GM18502 (cell line): ENCODE data around the gene PLAC1.

Experiments
- ATAC-seq: cut with Tn5 transposase; IDR thresholded peaks from one replicate; pipeline ENCODE4 v1.9.1; 2021; ENCODE audit warnings: mild to moderate bottlenecking; ENCODE audit not compliant: unreplicated experiment, poor library complexity

Gene PLAC1

DNA sequence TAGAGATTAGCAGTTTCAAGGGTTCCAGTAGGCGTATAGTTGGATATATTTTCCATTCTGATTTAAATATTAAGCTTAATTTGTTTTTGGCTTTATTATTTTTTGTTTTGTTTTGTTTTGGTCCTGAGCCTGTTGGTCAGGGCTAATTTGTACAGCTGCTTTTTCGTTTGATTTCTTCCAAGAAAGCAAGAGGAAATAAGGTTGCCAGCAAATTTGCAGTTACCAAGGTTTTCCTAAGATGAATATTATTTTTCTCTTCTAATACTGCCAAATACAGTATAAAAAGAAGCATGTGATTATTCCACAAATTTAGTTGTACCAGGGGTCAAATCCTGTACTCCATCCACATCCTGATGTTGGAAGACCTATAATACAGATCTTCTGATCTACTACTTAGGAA, 24.9 kb downstream of the PLAC1 start:
- ATAC-seq: no peak

DNA sequence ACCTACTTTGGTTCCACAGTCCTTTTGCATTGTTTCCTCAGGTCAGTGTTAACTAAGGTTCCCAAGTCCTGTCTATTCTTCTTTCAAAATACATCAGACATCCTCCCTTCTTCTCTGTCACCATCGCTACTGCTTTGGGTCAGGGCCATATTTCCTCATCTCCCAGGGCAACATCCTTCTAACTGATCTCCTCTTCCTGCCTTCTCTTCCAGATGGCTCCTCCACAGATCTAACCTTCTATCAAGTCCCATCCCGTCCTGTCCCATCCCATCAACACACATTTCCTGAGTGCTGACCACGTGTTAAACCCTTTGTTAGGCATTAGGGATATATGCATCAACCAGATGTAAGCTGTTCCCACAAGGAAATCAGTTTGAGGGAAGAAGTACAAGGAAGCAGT, 25.9 kb downstream of the PLAC1 start:
- ATAC-seq: no peak

DNA sequence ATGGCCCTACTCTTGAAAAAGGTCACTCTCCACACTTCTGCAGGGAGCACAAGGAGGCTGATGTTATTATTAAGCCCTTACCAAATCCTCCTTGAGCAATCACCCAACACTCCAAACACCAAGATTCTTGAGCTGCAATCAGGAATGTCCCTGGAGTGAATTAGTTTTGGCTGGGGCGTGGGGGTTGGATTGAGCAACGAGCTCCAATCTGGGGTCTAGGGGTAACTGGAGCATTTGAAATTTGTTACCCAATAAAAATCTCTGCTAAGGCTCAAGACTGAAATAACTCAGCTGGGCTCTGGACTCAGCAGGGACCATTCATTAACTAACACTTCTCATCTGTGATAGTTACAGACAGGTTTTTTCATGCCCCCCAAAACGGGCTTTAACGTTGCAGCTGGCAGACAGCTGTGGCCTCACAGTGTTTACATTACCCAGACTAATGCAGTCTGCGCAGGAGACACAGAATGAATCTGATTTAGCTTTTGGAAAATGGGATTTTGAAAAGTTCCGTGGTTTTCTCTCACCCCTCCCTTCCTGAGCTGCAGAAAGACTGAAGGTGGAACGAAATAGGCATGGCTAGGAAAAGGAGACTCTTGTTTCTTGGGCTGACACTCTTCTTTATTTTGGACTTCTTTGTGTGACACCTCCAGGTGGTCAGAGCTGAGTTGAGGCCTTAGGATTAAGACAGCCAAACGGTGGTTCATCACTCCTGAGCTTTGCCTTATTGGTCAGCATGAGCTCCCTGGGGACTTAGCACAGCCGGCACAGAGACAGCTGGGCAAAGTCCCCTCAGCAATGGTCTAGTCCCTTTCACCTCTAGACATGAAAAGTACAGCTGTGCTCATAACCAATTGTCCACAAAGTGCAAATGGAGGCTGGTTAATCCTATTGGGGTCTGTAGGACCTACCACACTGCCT, 26.6 kb downstream of the PLAC1 start:
- ATAC-seq: no peak

DNA sequence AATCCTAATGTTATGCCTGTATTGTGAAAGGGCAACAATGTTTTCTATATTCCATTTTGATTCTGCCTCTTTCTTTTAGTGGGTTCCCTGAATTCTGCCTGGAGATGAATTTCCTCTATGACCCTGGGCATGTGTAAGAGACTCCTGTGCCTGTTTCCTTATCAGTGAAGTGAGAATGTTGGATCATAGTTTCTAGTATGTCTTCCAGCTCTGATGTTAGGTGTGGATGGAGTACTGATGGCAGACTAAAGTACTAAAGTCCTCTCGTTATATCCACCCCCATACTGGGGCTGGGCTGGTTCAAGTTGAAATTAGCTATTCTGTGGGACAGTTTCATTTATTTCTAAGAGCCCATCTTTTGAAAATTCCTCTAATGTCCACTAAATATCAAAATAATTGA, 29.6 kb downstream of the PLAC1 start:
- no peak for ATAC-seq

DNA sequence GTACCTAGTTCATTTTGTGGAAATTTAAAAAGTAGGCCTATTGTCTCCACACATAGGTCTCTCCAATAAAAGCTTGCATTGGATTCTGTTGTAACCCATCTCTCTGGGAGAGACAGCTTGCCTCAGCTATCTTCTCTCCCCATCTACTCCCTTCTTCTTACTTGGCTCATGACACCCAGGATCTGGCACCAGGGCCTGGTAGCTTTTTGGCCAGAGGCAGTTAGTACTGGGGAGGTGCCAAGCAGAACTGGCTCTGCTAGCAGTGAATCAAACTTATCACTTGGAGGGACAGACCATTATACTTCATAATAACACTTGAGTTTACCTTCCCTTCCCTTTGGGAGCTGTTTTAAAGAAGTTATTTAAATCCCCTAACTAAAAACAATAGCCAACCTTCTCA, 31.8 kb downstream of the PLAC1 start:
- ATAC-seq: no peak

DNA sequence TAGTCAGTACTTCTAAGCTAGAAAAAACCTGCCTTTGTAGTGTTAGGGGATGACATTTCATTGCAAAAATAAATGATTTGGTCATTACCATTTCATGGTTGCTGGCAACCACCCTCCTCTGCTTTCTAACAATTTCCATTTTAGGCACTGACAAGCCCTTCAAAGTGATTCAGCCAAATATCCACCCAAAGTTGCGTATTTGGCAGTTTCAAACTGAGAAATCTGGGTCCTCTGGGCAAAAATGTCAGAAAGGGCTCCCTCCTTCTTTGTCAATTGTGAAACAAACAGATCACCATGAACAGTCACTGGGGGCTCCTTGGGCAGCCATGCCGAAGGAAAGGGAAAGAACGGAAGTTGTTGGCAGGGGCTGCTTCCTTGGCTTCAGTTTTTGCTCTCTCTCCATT, 33.0 kb downstream of the PLAC1 start:
- ATAC-seq: no peak

DNA sequence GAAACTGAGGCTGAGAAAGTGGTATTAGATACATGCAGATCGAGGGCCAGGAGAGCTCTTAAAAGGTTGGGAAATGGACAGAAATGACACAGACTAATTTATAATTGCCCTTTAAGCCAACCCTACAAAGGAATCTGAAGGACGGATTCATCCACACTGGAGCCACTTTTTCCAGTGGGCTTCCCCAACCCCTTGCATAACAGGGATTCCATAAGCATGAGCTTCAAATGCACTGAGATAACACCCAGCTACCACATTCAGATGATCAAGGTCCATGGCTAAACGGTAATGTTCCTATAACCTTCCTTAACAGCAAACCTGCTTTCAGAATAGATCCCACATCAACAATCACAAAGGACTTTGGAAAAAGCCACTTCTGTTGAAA, 34.2 kb downstream of the PLAC1 start:
- no peak for ATAC-seq

DNA sequence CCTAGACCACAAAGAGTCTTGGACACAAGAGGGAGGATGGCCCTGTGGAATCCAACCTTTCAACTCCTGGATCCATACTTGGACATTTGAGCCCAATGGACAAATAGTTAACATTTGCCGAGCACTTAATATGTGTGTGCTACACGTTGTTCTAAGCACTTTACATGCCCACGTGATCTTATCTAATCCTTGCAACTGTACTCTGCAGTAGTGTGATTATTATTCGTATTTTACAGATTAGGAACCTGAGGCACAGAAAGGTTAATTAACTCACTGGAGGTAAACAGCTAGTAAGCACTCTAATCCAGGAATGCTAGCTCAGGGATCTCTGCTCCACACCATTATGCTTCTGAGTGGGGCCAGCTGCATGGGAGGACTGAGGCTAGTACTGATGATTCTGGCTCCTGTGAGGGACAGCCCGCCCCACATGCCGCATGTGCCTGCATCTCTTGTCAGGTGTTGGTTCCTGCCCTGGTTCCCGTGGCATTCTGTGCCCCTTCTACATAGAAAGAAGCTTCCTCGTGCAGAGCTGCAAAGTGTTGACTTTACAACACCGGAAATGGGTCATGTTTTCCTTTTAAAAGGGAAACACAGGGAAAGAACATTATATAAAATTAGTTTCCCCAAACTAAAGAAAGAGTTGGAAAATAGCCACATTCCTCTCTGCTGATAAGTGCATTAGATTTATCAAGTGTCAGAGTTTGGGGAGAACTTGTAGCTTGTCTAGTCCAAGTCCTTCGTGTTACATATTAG, 34.8 kb downstream of the PLAC1 start:
- no peak for ATAC-seq

DNA sequence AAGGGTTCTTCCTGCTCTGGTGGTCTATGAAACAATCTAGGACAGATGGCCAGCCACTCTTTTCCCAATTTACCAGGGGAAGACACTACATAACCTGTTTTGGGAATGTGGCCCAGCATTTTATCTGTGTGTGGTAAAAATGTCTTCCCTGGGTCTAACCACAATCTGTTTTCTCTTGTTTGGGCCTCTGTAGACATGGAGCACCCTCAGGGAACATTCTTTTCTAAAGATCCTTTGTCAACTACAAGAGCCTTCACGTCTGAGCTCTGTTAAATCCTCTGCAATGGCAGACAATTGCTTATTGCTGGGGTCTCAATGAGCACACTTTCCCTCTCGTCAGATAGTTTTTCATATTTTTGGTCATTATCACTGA, 35.5 kb downstream of the PLAC1 start:
- no peak for ATAC-seq

DNA sequence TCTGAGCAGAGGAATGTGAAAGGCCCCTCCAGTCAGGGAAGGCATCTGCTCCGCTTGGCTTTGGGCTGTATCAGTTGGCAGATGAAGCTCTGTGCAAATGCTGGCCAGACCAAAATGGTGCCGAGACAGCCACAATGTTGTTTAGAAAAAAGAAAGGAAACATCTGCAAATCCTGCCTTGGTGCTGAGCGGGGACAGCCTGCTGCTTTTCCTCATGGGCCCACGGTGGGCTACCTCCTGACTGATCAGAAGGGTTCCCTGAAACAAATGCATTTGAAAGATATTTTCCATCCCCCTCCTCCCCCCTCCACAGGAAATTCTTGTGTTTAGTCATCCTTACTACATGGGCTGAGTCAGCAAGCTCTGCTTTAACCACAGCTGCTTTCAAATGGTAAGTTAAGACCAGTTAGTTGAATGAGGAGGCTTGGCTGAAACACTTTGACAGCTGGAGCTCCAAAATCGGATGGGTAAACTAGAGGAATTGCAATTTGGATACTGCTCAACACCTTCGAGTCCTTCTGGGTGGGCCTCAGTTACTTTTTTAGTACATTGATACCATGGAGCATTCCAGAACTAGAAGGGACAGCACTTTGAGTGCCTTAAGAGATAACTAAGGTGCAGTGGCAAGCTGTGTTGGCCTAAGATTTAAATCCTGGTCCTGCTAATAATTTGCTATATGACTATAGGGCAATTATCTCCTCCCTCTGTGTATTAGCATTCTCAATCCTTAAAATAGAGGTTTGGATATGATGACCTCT, 36.0 kb downstream of the PLAC1 start:
- ATAC-seq: peak; percentile 90

DNA sequence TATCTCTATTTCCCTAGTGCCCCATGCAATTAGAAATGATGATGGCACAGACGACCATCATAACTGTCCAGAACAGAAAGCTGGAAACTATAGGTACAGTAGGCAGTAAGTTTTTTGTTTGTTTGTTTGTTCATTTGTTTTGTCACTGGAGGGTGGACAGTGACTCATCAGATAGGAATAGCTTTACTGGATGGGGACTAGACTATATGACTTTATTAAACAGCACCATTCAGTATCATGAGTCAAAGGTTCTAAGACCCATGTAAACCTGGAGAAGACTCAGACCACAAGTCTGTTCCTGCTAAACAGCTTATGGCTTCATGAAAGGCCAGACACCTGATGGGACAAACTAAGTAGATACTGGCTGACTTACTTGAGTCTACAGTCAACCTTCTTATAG, 38.4 kb downstream of the PLAC1 start:
- ATAC-seq: no peak

DNA sequence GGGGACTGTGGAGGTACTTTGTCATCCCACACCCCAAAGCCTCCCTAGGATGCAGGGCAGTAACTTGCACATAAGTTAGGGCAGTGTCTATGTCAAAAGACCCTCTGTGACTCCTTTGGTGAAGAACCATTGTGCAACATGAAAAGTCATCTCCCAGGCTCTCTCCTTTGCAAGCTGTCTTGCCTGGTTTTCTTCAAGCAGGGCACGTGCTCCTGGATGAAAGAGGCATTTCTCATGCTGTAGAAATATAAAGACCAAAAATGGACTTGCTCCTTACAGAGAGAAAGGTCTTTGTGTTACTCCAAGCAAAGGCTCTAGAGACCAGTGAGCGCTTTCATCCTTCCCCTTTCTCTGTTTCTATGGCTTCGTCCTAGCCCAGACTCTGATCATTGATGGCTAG, 44.9 kb downstream of the PLAC1 start:
- no peak for ATAC-seq

DNA sequence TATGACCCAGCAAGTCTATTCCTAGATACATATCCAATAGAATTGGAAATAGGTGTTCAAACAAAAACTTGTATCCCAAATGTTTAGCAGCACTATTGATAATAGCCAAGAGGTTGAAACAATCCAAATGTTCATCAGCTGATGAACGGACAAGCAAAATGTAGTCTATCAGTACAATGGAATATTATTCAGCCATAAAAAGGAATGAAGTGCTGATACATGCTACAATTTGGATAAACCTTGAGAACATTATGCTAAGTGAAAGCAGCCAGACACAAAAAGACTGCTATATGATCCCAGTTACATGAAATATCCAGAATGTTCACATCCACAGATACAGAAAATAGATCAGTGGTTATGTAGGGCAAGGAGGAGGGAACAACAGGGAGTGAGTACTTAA, 50.1 kb downstream of the PLAC1 start:
- no peak for ATAC-seq

DNA sequence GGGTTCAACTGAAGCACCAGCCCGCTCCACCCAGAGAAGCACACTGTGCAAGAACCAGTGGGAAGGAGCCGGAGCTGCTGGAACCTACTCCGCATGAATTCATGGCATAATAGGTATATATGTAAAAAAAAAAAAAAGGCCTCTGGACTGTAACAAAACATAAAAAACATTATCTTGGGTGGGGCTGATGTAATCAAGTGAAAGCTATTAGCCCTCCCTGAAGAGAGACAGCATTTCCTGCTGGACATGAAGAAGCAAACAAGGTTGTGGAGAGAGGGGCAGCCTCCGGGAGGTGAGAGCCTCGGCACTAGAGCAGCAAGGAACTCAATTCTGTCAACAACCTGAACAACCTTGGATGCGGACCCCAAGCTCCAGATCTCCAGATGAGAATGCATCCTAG, 50.7 kb downstream of the PLAC1 start:
- no peak for ATAC-seq

DNA sequence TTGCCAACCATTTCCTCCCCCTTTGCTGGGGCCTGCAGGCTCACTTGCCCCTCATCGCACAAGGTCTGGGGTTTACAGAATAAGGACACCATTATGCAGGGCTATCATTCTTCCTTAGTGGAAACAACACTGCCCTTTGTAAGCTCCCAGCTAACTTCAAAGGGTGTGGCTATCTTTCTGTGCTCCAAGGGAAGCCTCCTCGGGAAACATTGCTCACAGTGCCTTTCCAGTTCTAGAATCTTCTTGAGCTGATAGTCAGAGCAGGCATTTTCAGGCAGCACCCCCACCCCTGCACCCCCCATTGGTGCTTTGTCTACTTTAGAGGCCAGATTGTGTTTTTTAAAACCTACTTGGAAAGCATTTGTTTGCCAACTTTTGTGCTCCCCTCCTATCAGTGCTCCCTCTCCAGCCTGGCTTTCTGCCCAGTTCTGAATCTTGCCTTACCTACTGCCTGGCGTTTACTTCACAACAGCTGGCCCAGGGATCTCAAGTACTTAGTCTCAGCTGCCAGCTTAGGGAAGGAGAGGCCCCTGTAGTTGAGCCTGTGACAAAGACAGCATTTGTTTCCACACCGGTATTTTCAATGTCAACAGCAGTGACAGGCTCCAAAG, 53.5 kb downstream of the PLAC1 start:
- ATAC-seq: no peak

DNA sequence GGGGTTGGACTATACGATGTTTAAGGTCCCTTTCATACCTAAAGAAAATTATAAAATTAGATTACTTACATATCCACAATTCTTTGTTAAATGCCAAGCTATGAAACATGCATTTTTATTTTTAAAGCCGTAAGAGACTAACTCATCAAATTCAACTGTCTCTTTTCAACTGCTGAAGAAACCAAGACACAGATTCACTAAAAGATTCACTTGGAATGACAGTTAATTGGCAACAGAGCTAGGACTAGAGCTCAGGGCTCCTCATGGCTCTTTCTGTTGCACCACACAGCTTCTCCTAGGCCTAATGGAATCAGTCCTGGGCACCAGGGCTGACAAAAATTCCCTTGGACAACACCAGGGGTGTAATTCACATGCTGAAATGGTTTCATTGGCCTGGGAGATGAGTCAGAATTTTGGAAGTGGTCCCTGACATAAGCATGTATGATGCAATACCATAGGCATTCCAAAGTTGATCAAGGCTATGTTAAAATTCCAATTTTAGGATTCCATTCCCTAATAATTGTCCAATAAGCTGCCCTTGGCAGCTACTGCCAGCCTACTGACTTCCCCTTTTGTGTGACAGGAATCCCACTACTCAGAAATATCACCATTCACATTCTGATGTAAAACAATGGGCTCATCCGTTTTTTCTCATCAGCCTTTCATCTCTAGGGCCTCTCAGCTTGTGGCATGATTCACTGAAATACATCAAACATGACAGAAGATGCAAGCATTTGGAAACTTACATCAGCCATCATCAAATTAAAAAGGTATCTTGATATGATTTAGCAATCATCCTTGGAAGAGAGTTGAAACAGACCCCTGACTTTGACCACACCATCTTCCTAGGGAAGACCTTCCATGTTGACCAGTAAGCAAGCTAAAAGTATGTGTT, 54.2 kb downstream of the PLAC1 start:
- no peak for ATAC-seq

DNA sequence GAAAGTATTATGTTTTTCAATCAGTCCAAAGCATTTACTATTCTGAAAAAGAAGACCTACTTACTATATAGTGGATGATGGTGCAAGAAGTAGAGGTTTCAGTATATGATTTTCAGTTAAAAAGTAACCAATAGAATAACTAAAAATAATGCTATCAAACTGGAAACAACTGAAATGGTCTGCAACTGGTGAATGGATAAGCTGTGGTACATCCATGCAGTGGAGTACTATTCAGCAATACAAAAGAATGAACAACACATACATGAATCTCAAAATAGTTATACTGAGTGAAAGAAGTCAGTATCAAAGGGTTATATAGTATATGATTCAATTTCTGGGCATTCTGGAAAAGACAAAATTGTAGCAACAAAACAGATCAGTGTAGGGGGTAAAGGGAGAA, 55.9 kb downstream of the PLAC1 start:
- ATAC-seq: no peak

DNA sequence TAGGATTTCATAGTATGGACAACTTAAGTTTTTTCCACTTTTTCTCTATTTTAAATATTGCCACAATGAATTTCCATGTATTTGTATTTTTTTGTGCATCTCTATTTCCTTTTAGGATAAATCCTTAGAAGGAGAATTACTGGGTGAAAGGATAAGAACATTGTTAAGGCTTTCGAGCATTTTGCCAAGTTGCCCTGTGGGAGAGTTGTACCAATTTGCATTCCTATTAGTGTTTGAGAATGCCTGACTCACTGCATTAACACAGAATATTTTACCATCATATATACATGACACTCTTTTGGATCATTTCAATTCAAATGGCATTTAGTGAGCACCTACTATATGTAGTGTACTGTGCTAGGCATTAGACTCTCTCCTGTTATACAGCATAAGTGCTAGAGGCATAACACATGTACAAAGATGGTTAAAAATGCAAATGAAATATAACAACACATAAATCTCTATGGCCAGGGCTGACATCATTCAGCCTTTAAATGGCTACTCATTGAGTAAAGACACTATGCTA, 57.0 kb downstream of the PLAC1 start:
- ATAC-seq: no peak

DNA sequence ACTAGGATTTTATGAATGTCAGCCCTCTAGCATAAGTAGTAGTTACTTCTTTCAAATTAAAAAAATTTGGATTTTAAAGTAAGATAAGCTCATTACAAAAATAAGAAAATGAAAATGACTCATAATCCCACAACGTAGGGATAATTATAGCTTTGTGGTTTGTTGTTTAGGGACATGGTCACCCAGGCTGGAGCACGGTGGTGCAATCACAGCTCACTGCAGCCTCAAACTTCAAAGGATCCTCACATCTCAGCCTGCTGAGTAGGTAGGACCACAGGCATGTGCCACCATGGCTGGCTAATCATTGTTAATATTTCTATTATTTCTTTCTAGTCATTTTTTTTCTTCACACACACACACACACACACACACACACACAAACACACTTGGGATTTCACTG, 57.6 kb downstream of the PLAC1 start:
- no peak for ATAC-seq
